Spleen (tissue), 11 donors: Measurements from ENCODE around the gene ECD. TPM values are rescaled to one million over a fixed set of nuclear protein-coding genes. Genes with fewer than 3 reads are reported as not detected.

Experiments used
- DNase-seq: peaks from one replicate; pipeline ENCODE4 v3.0.0-alpha.2; 2020
- H3K27ac ChIP-seq, 8 donors: fragments of 200-600 bp; sonication (generic) in 7 of 8; 1 replicate in 4 of 8; 2 replicates in 4 of 8; pipeline versions ENCODE4 v1.5.0 to v1.8.0; 2016 to 2021; ENCODE audit warnings: inconsistent platforms in 4 of 8, mild to moderate bottlenecking in 4 of 8, moderate library complexity in 1 of 8
- H3K27me3 ChIP-seq, 7 donors: fragments of 200-600 bp; sonication (generic) in 6 of 7; replicated peaks in 1 of 7; 1 replicate in 4 of 7; 2 replicates in 3 of 7; pipeline versions ENCODE4 v1.5.0 to v1.8.0; 2016 to 2021; ENCODE audit warnings: inconsistent platforms in 3 of 7, mild to moderate bottlenecking in 1 of 7
- H3K36me3 ChIP-seq, 6 donors: fragments of 200-600 bp; sonication (generic) in 5 of 6; 1 replicate in 4 of 6; 2 replicates in 2 of 6; pipeline versions ENCODE4 v1.5.0 to v1.8.0; 2016 to 2021; ENCODE audit warnings: inconsistent platforms in 2 of 6
- H3K4me1 ChIP-seq, 6 donors: fragments of 200-600 bp; sonication (generic) in 5 of 6; 1 replicate in 3 of 6; 2 replicates in 3 of 6; pipeline versions ENCODE4 v1.5.0 to v1.8.0; 2016 to 2021; ENCODE audit warnings: inconsistent platforms in 3 of 6
- H3K4me3 ChIP-seq, 8 donors: fragments of 200-600 bp; sonication (generic) in 7 of 8; 1 replicate in 4 of 8; 2 replicates in 4 of 8; pipeline versions ENCODE4 v1.5.0 to v1.8.0; 2016 to 2021; ENCODE audit warnings: inconsistent platforms in 4 of 8, mild to moderate bottlenecking in 4 of 8, moderate library complexity in 2 of 8
- H3K9me3 ChIP-seq, 8 donors: fragments of 200-600 bp; sonication (generic) in 7 of 8; 1 replicate in 4 of 8; 2 replicates in 4 of 8; pipeline versions ENCODE4 v1.5.0 to v1.8.0; 2016 to 2021; ENCODE audit warnings: inconsistent platforms in 4 of 8
- POLR2A ChIP-seq, 3 donors: fragments of 450-650 bp; IDR thresholded peaks; one replicate each; pipeline ENCODE4 v1.5.1; 2017; ENCODE audit warnings: antibody characterized with exemption in 3 of 3, mild to moderate bottlenecking in 1 of 3
- POLR2AphosphoS5 ChIP-seq, 3 donors: sonication (generic); formaldehyde crosslinking; IDR thresholded peaks; one replicate each; pipeline ENCODE4 v1.5.1; 2017; ENCODE audit warnings: antibody characterized with exemption in 3 of 3
- WGBS, 5 donors: extraction: QIAGEN DNeasy Blood & Tissue Kit in 3 of 5; methylation state at CpG; one replicate each; pipeline versions ENCODE4 v1.1.5 to v1.1.7; 2013 to 2018; 5-methylcytosine and 5-hydroxymethylcytosine counted together
- intact Hi-C: fragments of 100-400 bp; cut with DNase I; formaldehyde crosslinking; loops from one replicate; pipeline ENCODE4 v1.15.0; 2023; ENCODE audit warnings: low total_unique reads
- polyA plus RNA-seq, 3 donors: library from polyadenylated mRNA; stranded (reverse); fragments of 200-250 nt; gene quantifications; one replicate each; pipeline ENCODE4 v1.2.1, GENCODE V29; 2013
- total RNA-seq, 7 donors: library from RNA; depleted of rRNA in 3 of 7; stranded (reverse); fragments of >200 nt in 3 of 7; fragmentation: NEBNext Ultra II Directional in 4 of 7; extraction: Animal tissue kit (Norgen Biotek cat#: 25700) in 4 of 7; gene quantifications; one replicate each; pipeline versions ENCODE4 v1.1.0 to v1.2.1, GENCODE V29; 2016 to 2021
- TF ChIP-seq, protein P1 (sequence below), 11 experiments: fragments of 200-600 bp in 7 of 11; fragments of 450-650 bp in 4 of 11; sonication (generic) in 4 of 11; IDR thresholded peaks in 8 of 11; conservative IDR thresholded peaks in 3 of 11; 1 replicate in 7 of 11; 2 replicates in 4 of 11; pipeline versions ENCODE4 v1.4.0 to v1.8.0; 2016 to 2021; ENCODE audit warnings: antibody characterized with exemption in 11 of 11, inconsistent platforms in 4 of 11, mild to moderate bottlenecking in 1 of 11
- donor health status: healthy with polysubstance abuse.
- donor health status: DM: no; HTN: no; CAD: no; lungs with moderate emphysema.
- donor health status: DM: no; HTN: no; CAD: no.
- donor health status: Bipolar disorder and iron deficiency.
- donor health status: healthy.
- donor health status: DM: no; HTN: no; CAD: no.
- donor health status: DM: yes; HTN: yes; CAD: no.

The ECD gene
- total and polyA plus RNA-seq, 10 donors: 7.3 to 37.8 (median 28.1) TPM

GRCh38 chr10:73183667-73184281, 16.0 kb upstream of the ECD start:
- TF ChIP-seq POLR2A (IDR thresholded peaks at IDR 0.05): no peak
- DNase-seq: no peak
- no peak overlapping the region for H3K27ac ChIP-seq
- H3K36me3 ChIP-seq: peaks cover 0 to 60% (median 28%) of the 10 kb centered on the region in 6 donors
- H3K4me3 ChIP-seq: no peak overlapping the region
- 93 to 96% (median 93%) methylated on average over 3 of the region's 3 CpGs for WGBS, 5 donors
- H3K4me1 ChIP-seq: no peaks in the 10 kb centered on the region
- intact Hi-C loops: no loop called here
- peaks cover 0 to 9% (median 0%) of the 10 kb centered on the region in 8 donors for H3K9me3 ChIP-seq
- H3K27me3 ChIP-seq: no peaks in the 10 kb centered on the region

DNA sequence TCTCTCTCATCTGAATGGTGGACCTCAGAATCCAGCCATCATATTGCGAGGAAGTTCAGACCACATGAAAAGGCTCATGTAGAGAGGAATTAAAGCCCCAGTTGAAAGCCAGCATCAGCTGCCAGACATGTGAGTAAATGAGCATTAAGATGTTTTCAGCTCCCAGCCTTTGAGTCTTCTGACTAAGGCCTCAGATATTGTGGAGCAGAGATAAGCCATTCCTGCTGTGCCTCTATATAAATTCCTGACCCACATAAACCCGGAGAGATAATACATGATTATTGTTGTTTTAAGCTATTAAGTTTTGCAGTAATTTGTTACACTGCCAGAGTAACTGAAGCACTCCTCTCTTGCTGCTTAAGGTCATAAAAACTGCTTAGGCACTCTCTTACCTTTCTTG, 14.8 kb upstream of the ECD start:
- Histone ChIP-seq H3K27ac (no peak overlapping the region), H3K4me3 (no peak overlapping the region), H3K27me3 (no peaks in the 10 kb centered on the region), H3K4me1 (no peaks in the 10 kb centered on the region), H3K36me3 (peaks cover 0 to 72% (median 36%) of the 10 kb centered on the region in 6 donors), H3K9me3 (peaks cover 0 to 9% (median 0%) of the 10 kb centered on the region in 8 donors)
- TF ChIP-seq POLR2A (IDR thresholded peaks at IDR 0.05): no peak
- TF ChIP-seq, protein P1, sequence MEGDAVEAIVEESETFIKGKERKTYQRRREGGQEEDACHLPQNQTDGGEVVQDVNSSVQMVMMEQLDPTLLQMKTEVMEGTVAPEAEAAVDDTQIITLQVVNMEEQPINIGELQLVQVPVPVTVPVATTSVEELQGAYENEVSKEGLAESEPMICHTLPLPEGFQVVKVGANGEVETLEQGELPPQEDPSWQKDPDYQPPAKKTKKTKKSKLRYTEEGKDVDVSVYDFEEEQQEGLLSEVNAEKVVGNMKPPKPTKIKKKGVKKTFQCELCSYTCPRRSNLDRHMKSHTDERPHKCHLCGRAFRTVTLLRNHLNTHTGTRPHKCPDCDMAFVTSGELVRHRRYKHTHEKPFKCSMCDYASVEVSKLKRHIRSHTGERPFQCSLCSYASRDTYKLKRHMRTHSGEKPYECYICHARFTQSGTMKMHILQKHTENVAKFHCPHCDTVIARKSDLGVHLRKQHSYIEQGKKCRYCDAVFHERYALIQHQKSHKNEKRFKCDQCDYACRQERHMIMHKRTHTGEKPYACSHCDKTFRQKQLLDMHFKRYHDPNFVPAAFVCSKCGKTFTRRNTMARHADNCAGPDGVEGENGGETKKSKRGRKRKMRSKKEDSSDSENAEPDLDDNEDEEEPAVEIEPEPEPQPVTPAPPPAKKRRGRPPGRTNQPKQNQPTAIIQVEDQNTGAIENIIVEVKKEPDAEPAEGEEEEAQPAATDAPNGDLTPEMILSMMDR (IDR thresholded peaks at IDR 0.05 in 8 of 11, conservative IDR thresholded peaks at IDR 0.05 in 3 of 11): no peak
- no peak for TF ChIP-seq POLR2AphosphoS5 (IDR thresholded peaks at IDR 0.05)
- intact Hi-C loops: no loop called here
- DNase-seq: no peak
- 86 to 100% (median 97%) methylated on average over 2 of the region's 2 CpGs for WGBS, 5 donors

DNA sequence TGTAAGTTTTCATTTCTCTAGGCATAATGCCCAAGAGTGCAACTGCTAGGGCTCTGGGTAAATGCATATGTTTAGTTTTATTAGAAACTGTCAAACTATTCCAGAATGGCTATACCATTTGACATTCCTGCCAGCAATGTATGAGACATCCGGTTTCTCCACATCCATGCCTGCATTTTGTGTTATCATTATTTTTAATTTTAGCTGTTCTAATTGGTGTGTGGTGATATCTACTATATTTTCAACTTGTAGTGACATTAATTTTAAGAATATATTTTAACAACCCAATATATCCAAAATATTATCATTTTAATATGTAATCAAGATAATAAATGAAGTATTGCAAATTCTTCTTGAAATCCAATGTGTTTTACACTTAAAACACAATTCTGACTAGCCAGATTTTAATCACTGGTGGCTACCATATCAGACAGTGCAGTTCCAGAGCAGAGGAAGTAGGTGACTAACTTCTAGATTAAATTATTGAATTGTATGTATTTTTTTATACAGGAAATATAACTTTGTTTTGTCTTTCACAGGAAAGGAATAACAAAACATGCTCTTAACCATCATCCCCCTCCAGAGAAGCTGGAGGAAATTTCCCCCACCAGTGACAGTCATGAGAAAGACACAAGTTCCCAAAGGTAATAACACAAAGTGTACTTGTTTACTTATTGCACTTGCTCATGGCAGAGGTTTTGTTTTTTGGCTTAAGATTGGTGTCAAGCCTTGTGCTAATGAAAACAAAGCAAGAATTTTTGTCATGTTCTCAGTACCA, 6.5 kb upstream of the ECD start:
- H3K4me3 ChIP-seq: no peak overlapping the region
- DNase-seq: no peak
- intact Hi-C loops: no loop called here
- no peaks in the 10 kb centered on the region for H3K27me3 ChIP-seq
- peaks cover 0 to 11% (median 2%) of the 10 kb centered on the region in 6 donors for H3K4me1 ChIP-seq
- H3K36me3 ChIP-seq: peaks cover 0 to 49% (median 31%) of the 10 kb centered on the region in 6 donors
- H3K27ac ChIP-seq: no peak overlapping the region
- TF ChIP-seq POLR2A (IDR thresholded peaks at IDR 0.05) (no peak), POLR2AphosphoS5 (IDR thresholded peaks at IDR 0.05) (no peak)
- TF ChIP-seq, protein P1 (IDR thresholded peaks at IDR 0.05 in 8 of 11, conservative IDR thresholded peaks at IDR 0.05 in 3 of 11): no peak
- WGBS, 5 donors: 92 to 98% (median 95%) methylated on average over 1 of the region's 1 CpG
- H3K9me3 ChIP-seq: no peaks in the 10 kb centered on the region

GRCh38 chr10:73172867-73173266, 5.1 kb upstream of the ECD start:
- no peak for DNase-seq
- no peaks in the 10 kb centered on the region for H3K9me3 ChIP-seq
- intact Hi-C loops: no loop called here
- no peaks in the 10 kb centered on the region for H3K27me3 ChIP-seq
- no peak for TF ChIP-seq POLR2AphosphoS5 (IDR thresholded peaks at IDR 0.05)
- TF ChIP-seq, protein P1 (IDR thresholded peaks at IDR 0.05 in 8 of 11, conservative IDR thresholded peaks at IDR 0.05 in 3 of 11): no peak
- no peak for TF ChIP-seq POLR2A (IDR thresholded peaks at IDR 0.05)
- H3K4me3 ChIP-seq: no peak overlapping the region
- no peak overlapping the region for H3K27ac ChIP-seq
- peaks cover 0 to 34% (median 20%) of the 10 kb centered on the region in 6 donors for H3K36me3 ChIP-seq
- peaks cover 7 to 22% (median 12%) of the 10 kb centered on the region in 6 donors for H3K4me1 ChIP-seq
